GM18519 (cell line): Measurements from ENCODE around the gene RFX5.
"Not testable (repeated sequence)": the region's sequence is repeated elsewhere in the genome, so short reads cannot be mapped to it uniquely, and the experiment has no call there.

ENCODE experiments used
- ATAC-seq: cut with Tn5 transposase; IDR thresholded peaks from one replicate; pipeline ENCODE4 v1.9.1; 2021; ENCODE audit warnings: mild to moderate bottlenecking, moderate library complexity; ENCODE audit not compliant: unreplicated experiment, low FRiP score

The RFX5 gene

GRCh38 chr1:151346769-151347522 is at the start of gene RFX5:
Gene RFX5 (minus strand): TSS chr1:151347252. CDS start chr1:151346320, 932 bp downstream.
- peak; percentile 90 for ATAC-seq

DNA sequence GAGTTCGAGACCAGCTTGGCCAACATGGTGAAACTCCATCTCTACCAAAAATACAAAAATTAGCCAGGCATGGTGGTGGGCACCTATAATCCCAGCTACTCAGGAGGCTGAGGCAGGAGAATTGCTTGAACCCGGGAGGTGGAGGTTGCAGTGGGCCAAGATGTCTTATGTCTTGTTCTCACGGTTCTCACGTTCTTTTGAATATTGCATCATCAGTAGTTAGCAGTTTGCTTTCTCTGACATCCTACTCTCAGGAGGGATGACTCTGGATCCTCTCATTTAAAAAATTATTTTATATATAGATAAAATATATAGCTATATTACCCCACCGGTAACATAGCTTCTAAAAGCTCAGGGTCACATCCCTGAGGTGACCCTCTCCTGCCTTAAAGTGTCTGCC is 49.2 kb upstream of the RFX5 start:
- ATAC-seq: not testable (repeated sequence)

- no peak for ATAC-seq
Observed at GRCh38 chr1:151393583-151393982, 46.5 kb upstream of the RFX5 start.

DNA sequence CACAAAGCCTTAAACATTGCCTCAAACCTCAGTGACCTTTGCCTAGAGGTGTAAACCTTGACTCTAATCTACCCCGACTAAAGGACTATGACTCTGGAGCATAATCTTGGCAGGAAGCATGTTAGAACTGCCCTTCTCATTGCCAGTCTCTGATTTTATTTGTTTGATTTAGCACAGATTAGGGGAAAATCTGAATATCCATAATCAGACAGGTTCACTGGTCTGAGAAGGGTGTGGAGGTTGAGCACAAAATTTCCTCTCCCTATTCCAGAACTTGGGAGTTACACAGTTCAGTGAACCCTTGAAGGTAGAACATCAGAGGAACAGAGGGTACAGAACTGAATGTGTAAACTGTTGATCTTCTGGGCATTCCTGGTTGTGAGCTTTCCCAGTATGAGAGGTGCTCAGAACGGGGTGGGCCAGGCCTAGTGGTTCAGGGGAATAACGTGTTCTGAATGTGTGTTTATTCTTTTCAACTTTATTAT is 44.1 kb upstream of the RFX5 start:
- ATAC-seq: no peak

DNA sequence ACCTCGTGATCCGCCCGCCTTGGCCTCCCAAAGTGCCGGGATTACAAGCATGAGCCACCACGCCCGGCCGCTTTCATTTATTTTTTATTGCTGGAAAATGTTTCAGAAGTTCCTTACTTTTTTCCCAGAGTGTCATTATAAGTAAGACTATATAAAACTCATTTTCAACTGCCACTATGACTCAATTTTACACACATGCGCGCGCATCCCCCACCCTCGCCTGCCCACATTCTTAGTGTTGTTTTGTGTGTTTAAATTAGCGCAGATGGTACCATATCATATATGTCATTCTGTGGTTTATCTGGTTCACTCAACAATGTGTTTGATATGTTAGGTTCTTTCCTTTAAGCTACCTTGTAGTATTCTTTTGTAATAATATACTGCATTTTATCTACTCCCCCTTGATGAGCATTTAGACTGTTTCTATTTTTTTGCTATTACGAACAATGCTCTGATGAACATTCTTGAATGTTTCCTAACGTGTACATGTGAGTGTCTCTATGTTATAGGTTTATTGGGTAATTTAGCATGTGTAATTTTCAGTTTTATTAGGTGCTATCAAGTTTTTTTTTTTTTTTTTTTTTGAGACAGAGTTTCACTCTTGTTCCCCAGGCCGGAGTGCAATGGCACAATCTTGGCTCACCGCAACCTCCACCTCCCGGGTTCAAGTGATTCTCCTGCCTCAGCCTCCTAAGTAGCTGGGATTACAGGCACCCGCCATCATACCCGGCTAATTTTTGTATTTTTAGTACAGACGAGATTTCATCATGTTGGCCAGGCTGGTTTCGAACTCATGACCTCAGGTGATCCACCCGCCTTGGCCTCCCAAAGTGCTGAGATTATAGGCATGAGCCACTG is 43.4 kb upstream of the RFX5 start:
- not testable (repeated sequence) for ATAC-seq

DNA sequence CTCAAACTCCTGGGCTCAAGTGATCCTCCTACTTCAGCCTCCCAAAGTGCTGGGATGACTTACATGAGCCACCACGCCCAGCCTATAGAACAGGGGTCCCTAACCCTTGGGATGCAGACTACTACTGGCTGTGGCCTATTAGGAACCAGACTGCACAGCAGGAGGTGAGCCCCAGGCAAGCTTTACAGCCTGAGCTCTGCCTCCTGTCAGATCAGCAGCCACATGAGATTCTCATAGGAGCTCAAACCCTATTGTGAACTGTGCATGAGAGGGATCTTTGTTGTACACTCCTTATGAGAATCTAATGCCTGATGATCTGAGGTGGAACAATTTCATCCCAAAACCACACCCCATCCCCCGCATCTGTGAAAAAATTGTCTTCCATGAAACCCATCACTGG is 39.0 kb upstream of the RFX5 start:
- no peak for ATAC-seq

GRCh38 chr1:151384584-151384983 is 37.5 kb upstream of the RFX5 start:
- ATAC-seq: no peak

DNA sequence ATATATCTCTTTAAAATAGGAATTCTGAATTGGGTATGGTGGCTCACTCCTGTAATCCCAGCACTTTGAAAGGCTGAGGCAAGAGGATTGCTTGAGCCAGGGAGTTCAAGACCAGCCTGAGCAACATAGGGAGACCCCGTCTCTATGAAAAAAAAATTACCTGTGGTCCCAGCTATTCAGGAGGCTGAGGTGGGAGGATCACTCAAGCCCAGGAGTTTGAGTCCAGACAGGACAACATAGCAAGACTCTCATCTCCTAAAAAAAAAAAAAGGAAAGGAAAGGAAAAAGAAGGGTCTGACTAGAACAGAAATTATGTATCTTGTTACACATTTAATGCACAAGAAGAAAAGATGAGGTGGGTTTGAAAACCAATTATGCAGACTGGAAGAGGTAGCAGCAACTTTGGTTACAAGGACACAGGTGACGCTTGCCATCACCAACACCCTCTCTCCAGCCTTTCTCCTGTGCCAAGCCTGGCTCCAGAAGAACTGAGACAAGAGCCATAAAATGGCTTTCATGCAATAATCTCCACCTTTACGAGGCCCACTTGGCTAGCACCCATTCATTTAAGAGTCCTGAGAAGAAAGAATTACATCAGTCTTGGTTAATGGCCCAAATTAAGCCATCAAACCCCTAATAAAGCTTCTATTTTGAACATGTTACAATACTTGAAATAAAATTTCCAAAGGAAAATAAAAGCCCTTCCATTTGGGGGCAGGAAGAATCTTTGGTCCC is 30.3 kb upstream of the RFX5 start:
- no peak for ATAC-seq

DNA sequence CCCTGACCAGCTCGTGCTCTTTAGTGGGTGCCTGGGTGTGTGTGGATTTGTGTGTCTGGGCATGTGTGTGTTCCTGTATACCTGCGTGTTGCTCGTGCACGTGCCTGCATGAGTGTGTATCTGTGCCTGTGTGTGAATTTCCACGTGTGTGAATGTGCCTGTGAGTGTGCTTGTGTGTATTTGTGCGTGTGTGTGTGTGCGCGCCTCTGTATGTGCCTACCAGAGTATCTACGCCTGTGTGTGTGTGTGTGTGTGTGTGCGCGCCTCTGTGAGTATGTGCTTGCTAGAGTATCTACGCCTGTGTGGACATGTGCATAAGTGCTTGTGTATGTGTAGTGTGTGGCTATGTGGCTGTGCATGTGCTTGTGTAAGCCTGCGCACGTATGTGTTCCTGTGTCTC is 26.1 kb upstream of the RFX5 start:
- ATAC-seq: no peak

GRCh38 chr1:151372058-151372934 is 25.2 kb upstream of the RFX5 start, which contains the start of gene SELENBP1:
Gene SELENBP1 (minus strand): TSS chr1:151372705. CDS start chr1:151372641, 64 bp downstream.
- ATAC-seq: no peak

- no peak for ATAC-seq
Observed at GRCh38 chr1:151371370-151372057, 24.5 kb upstream of the RFX5 start.

GRCh38 chr1:151370211-151370911 is 23.3 kb upstream of the RFX5 start:
- no peak for ATAC-seq

- ATAC-seq: no peak
Observed at GRCh38 chr1:151369621-151370048, 22.6 kb upstream of the RFX5 start.

- no peak for ATAC-seq
Observed at GRCh38 chr1:151369302-151369610, 22.2 kb upstream of the RFX5 start.

DNA sequence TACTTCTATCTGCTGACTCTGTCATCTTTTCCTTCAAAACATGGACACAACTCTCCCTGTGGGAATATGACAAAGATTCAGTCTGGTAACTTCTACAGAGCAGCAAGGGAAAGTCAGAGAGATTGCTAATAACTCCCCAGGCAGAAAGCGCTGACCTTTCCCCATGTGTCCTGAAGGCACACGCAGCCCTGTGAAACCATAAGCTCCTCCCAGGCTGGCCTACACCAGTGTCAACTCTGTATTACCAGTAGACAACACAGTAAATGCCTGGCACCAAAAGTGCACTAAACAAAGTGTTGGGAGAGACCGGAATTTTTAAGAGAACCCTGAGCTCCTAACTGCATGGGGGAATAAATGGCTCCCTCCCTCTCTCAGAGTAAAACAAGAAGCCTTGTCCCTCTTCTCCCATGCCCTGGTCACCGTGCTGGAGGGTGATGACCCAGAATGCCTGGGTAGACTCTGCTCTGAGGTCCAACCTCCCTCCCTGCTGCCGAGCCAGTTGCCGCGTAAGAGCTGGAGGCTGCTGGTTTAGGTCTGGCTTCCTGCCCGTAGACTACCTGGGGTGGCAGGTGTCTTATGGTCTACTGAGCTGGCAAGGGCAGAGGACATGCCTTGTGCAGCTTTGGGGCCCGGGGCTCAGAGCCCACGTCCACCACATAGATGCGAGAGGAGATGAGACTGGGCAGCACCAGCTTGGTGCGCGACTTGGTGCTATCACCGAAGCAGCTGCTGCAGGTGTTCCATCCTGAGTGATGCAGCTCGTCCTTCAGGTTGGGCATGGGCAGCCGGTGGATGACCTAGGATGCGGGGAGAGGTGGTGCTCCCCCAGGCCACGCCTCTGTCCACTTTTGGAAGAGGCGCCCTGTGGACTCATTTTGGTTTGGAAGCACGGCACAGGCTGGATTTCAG is 21.6 kb upstream of the RFX5 start:
- no peak for ATAC-seq

DNA sequence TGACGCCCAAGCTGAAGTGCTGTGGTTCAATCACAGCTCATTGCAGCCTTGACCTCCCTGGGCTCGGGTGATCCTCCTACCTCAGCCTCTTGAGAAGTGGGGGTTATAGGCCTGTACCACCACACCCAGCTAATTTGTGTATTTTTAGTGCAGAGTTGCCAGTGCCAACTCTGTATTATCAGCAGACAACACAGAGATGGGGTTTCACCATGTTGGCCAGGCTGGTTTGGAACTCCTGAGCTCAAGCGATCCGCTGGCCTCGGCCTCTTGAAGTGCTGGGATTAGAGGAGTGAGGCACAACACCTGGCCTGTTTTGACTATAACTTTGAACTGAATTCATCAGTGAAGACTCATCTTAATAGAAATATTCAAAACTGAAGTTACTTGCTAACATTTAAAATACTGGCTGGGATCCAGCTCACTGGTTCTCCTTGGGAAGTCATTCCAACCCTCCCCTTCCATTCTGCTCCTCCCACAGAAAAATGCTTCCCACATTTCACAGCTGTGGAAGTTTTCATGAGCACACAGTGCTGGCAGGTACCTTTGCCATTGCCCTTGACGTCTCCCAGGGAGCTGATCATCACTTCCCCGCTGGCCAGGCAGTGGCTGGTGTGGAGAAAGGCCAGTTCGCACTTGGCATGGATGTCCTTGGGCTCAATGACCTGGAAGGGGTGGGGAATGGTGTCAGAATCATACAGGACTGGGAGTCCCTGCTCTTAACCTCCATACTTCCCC is 20.8 kb upstream of the RFX5 start:
- ATAC-seq: no peak

DNA sequence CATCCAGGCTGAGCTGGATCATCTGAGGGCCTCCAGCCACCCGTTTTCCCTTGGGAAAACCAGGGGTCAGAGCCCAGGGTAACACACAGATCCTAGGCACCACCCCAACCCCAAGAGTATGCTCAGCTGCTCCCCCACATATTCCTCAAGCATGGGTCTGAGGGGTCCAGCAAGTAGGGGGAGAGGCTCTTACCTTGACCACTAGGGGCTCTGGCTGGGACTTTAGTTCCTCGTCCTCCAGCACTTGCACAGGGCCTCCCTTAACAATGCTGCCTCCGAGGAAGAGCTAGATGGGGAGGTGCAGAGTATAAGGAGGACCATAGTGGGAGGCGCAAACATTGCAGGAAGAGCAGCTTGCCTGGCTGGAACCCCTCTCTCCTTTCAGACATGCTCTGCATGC is 17.9 kb upstream of the RFX5 start:
- no peak for ATAC-seq
